GM18511 (cell line): ENCODE measurements around the gene STK38.

Experiments
- ATAC-seq: cut with Tn5 transposase; IDR thresholded peaks from one replicate; pipeline ENCODE4 v1.9.1; 2021; ENCODE audit warnings: mild to moderate bottlenecking, moderate library complexity; ENCODE audit not compliant: unreplicated experiment

The STK38 gene

GRCh38 chr6:36524871-36525270, 22.4 kb downstream of the STK38 start:
- no peak for ATAC-seq

GRCh38 chr6:36523936-36524499, 23.3 kb downstream of the STK38 start:
- ATAC-seq, result no peak

GRCh38 chr6:36523451-36523850, 23.8 kb downstream of the STK38 start:
- ATAC-seq, result no peak

GRCh38 chr6:36519352-36519751, 27.9 kb downstream of the STK38 start:
- ATAC-seq, result no peak

- ATAC-seq, result no peak
These were observed 29.9 kb downstream of the STK38 start for GRCh38 chr6:36517408-36517807.

- ATAC-seq, result no peak
These were observed 30.3 kb downstream of the STK38 start for GRCh38 chr6:36516988-36517387.

GRCh38 chr6:36516559-36516958, 30.7 kb downstream of the STK38 start:
- ATAC-seq, result no peak

- no peak for ATAC-seq
These were observed 31.4 kb downstream of the STK38 start for GRCh38 chr6:36515844-36516243.

GRCh38 chr6:36514554-36515456, 32.5 kb downstream of the STK38 start:
- peak; percentile 59 for ATAC-seq

- ATAC-seq, result no peak
These were observed 36.9 kb downstream of the STK38 start for GRCh38 chr6:36510365-36510764.

- ATAC-seq, result no peak
These were observed 38.7 kb downstream of the STK38 start for GRCh38 chr6:36508532-36508931.

GRCh38 chr6:36506611-36507010, 40.7 kb downstream of the STK38 start:
- no peak for ATAC-seq

GRCh38 chr6:36505744-36506534, 41.3 kb downstream of the STK38 start:
- no peak for ATAC-seq

GRCh38 chr6:36504982-36505381, 42.3 kb downstream of the STK38 start:
- no peak for ATAC-seq

- no peak for ATAC-seq
These were observed 43.1 kb downstream of the STK38 start for GRCh38 chr6:36504181-36504580.

GRCh38 chr6:36501686-36502085, 45.6 kb downstream of the STK38 start:
- no peak for ATAC-seq

- ATAC-seq, result no peak
These were observed 47.4 kb downstream of the STK38 start for GRCh38 chr6:36499918-36500317.

- ATAC-seq, result no peak
These were observed 52.2 kb downstream of the STK38 start for GRCh38 chr6:36495086-36495485.

- ATAC-seq, result no peak
These were observed 53.4 kb downstream of the STK38 start for GRCh38 chr6:36493859-36494258.

GRCh38 chr6:36493319-36493718, 54.0 kb downstream of the STK38 start:
- ATAC-seq, result no peak

- ATAC-seq, result no peak
These were observed 54.7 kb downstream of the STK38 start for GRCh38 chr6:36492621-36493020.

GRCh38 chr6:36492092-36492491, 55.2 kb downstream of the STK38 start:
- no peak for ATAC-seq
